GM23248 (cell line): ENCODE results near the gene ATP1A2. TPM values are rescaled to one million over a fixed set of nuclear protein-coding genes. Genes with fewer than 3 reads are reported as not detected.

Experiments used
- DNase-seq: peaks from one replicate; pipeline ENCODE4 v3.0.0-alpha.2; 2015
- H2AFZ ChIP-seq: fragments of 200-600 bp; sonication (generic); 2 replicates; pipeline ENCODE4 v1.6.1; 2016; ENCODE audit warnings: antibody characterized with exemption
- H3F3A ChIP-seq: fragments of 200-600 bp; sonication (generic); 2 replicates; pipeline ENCODE4 v1.6.1; 2016; ENCODE audit warnings: mild to moderate bottlenecking, antibody characterized with exemption, mixed run types; ENCODE audit not compliant: insufficient read depth
- H3K27ac ChIP-seq: fragments of 200-600 bp; sonication (generic); 2 replicates; pipeline ENCODE4 v1.5.1; 2016; ENCODE audit warnings: mild to moderate bottlenecking
- H3K27me3 ChIP-seq: fragments of 200-600 bp; sonication (generic); replicated peaks from 2 replicates; pipeline ENCODE4 v1.6.1; 2016; ENCODE audit warnings: mild to moderate bottlenecking; ENCODE audit not compliant: insufficient read depth
- H3K36me3 ChIP-seq: fragments of 200-600 bp; sonication (generic); 2 replicates; pipeline ENCODE4 v1.6.1; 2016; ENCODE audit warnings: low read depth, mild to moderate bottlenecking
- H3K4me1 ChIP-seq: fragments of 200-600 bp; sonication (generic); 2 replicates; pipeline ENCODE4 v1.6.1; 2016; ENCODE audit warnings: mild to moderate bottlenecking; ENCODE audit not compliant: insufficient read depth
- H3K4me2 ChIP-seq: fragments of 200-600 bp; sonication (generic); one replicate; pipeline ENCODE4 v1.6.1; 2016; ENCODE audit warnings: mild to moderate bottlenecking; ENCODE audit not compliant: unreplicated experiment
- H3K4me3 ChIP-seq: fragments of 200-600 bp; sonication (generic); 2 replicates; pipeline ENCODE4 v1.5.1; 2016; ENCODE audit warnings: mild to moderate bottlenecking
- H3K79me2 ChIP-seq: fragments of 200-600 bp; sonication (generic); 2 replicates; pipeline ENCODE4 v1.6.1; 2016; ENCODE audit warnings: mild to moderate bottlenecking; ENCODE audit not compliant: insufficient read depth
- H3K9ac ChIP-seq: fragments of 200-600 bp; sonication (generic); 2 replicates; pipeline ENCODE4 v1.6.1; 2016; ENCODE audit warnings: mild to moderate bottlenecking
- H3K9me2 ChIP-seq: fragments of 200-600 bp; sonication (generic); 2 replicates; pipeline ENCODE4 v1.6.1; 2016; ENCODE audit warnings: mixed run types, mild to moderate bottlenecking, moderate library complexity; ENCODE audit not compliant: insufficient read depth
- H3K9me3 ChIP-seq: fragments of 200-600 bp; sonication (generic); one replicate; pipeline ENCODE4 v1.6.1; 2017; ENCODE audit warnings: low read depth
- H4K20me1 ChIP-seq: fragments of 200-600 bp; sonication (generic); 2 replicates; pipeline ENCODE4 v1.6.0; 2016; ENCODE audit not compliant: insufficient read depth
- EZH2 ChIP-seq: fragments of 200-600 bp; sonication (generic); IDR thresholded peaks from 2 replicates; pipeline ENCODE4 v1.6.1; 2018; ENCODE audit warnings: antibody characterized with exemption, mild to moderate bottlenecking; ENCODE audit not compliant: insufficient read depth, poor library complexity, severe bottlenecking
- EZH2phosphoT487 ChIP-seq: fragments of 200-600 bp; sonication (generic); IDR thresholded peaks from 2 replicates; pipeline ENCODE4 v1.6.1; 2018; ENCODE audit warnings: antibody characterized with exemption, moderate library complexity, mild to moderate bottlenecking, low read depth; ENCODE audit not compliant: insufficient read depth
- WGBS, 2 experiments: methylation state at CpG; one replicate each; pipeline ENCODE4 v1.1.6; 2015 to 2017; ENCODE audit warnings: low lambda C conversion rate in 2 of 2, low coverage in 1 of 2; ENCODE audit errors: missing lambda C conversion rate in 2 of 2; 5-methylcytosine and 5-hydroxymethylcytosine counted together
- in situ Hi-C: fragments of 300-500 bp; cut with MboI; formaldehyde crosslinking; loops from 2 replicates; pipeline ENCODE4 v1.15.0; 2020
- polyA plus RNA-seq: library from polyadenylated mRNA; unstranded; fragments of >200 nt; fragmentation: Nextera tagmentation; extraction: Ambion mirVana; gene quantifications from 2 replicates; pipeline ENCODE4 v1.2.1, GENCODE V29; 2016
- total RNA-seq: library from RNA; depleted of rRNA; stranded (reverse); fragments of >200 nt; shearing (Covaris generic); gene quantifications from 2 replicates; pipeline ENCODE4 v1.2.3, GENCODE V29; 2014

ATP1A2 gene
- total and polyA plus RNA-seq, 2 experiments from 2014 or later = 0.11 to 0.14 TPM

DNA sequence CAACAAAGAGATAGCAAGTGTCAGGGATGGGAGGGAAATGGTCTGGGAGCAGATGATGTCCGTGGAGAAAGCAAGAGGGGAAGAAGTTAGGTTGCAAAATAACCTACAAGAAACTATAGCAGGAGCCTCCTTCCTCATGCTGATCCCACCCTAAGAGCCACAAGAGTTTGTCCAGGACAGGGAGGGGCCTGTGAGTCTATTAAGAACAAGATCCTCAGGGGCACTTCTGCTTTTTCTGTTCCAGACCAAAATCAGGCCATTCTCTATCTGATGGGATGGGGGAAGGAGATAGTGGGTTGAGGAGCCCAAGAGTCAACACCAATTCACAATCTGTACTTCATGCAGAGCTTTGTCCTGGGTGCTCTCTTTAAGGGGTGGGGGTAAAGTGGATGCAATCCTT lies 28.1 kb downstream of the ATP1A2 start:
- Histone ChIP-seq H3K36me3 (no peaks in the 10 kb centered on the region), H3K79me2 (no peaks in the 10 kb centered on the region), H3K9me3 (no peaks in the 10 kb centered on the region), H3K9me2 (no peaks in the 10 kb centered on the region), H3K4me2 (no peak overlapping the region), H3K27ac (no peak overlapping the region), H3K27me3 (no peaks in the 10 kb centered on the region), H3F3A (peaks cover 6% of the 10 kb centered on the region), H3K9ac (no peak overlapping the region), H3K4me1 (peaks cover 3% of the 10 kb centered on the region), H2AFZ (no peak overlapping the region), H3K4me3 (no peak overlapping the region), H4K20me1 (no peaks in the 10 kb centered on the region)
- 0 to 19% methylated on average over 1 of the region's 1 CpG for WGBS, 2 experiments
- DNase-seq = no peak
- TF ChIP-seq EZH2 (no peak), EZH2phosphoT487 (no peak)
- in situ Hi-C loops = no loop called here

DNA sequence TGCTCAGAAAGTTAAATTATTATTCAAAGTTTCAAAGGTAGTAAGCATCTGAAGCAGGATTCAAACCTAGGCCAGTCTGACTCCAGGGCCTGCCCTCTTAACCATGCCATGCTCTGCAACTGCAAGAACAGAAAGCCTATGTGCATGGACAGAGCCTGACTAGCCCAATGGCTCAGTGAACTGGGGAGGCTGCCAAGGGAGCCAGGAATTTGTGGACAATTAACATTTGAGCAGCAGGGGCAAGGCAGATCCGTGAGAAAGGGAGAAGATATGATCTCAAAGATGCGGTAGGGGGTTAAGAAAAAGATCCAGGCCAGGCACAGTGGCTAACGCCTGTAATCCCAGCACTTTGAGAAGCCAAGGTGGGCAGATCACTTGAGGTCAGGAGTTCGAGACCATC lies 29.4 kb downstream of the ATP1A2 start:
- no peak overlapping the region for H3K4me2 ChIP-seq
- peaks cover 17% of the 10 kb centered on the region for H3F3A ChIP-seq
- no peaks in the 10 kb centered on the region for H3K79me2 ChIP-seq
- no peaks in the 10 kb centered on the region for H3K27me3 ChIP-seq
- TF ChIP-seq EZH2phosphoT487 = no peak
- no peak for TF ChIP-seq EZH2
- H2AFZ ChIP-seq = no peak overlapping the region
- in situ Hi-C loops = no loop called here
- H3K9me3 ChIP-seq = no peaks in the 10 kb centered on the region
- H3K9ac ChIP-seq = no peak overlapping the region
- WGBS, 2 experiments = 67 to 72% methylated on average over 4 of the region's 4 CpGs
- peaks cover 14% of the 10 kb centered on the region for H3K4me1 ChIP-seq
- DNase-seq = peak; percentile 50
- no peak overlapping the region for H3K4me3 ChIP-seq
- no peaks in the 10 kb centered on the region for H3K9me2 ChIP-seq
- H3K27ac ChIP-seq = no peak overlapping the region
- H3K36me3 ChIP-seq = no peaks in the 10 kb centered on the region
- H4K20me1 ChIP-seq = no peaks in the 10 kb centered on the region

DNA sequence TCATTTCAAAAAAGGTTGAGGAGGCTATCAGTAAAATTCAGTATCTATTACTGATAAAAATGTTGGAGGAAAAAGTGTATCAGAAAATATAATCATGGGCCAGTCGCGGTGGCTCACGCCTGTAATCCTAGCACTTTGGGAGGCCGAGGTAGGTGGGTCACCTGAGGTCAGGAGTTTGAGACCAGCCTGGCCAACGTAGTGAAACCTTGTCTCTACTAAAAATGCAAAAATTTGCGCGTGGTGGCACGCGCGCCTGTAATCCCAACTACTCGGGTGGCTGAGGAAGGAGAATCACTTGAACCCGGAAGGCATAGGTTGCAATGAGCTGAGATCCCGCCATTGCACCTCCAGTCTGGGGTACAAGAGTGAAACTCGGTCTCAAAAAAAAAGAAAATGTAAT lies 30.5 kb downstream of the ATP1A2 start:
- Histone ChIP-seq H3K27ac (no peak overlapping the region), H3K79me2 (no peaks in the 10 kb centered on the region), H3K36me3 (no peaks in the 10 kb centered on the region), H2AFZ (no peak overlapping the region), H3K9me2 (no peaks in the 10 kb centered on the region), H3K4me3 (no peak overlapping the region), H3K4me1 (peaks cover 20% of the 10 kb centered on the region), H4K20me1 (no peaks in the 10 kb centered on the region), H3F3A (peaks cover 22% of the 10 kb centered on the region), H3K9ac (no peak overlapping the region), H3K9me3 (no peaks in the 10 kb centered on the region), H3K27me3 (no peaks in the 10 kb centered on the region), H3K4me2 (no peak overlapping the region)
- TF ChIP-seq EZH2phosphoT487 = no peak
- TF ChIP-seq EZH2 = no peak
- in situ Hi-C loops = no loop called here
- DNase-seq = no peak
- WGBS, 2 experiments = 80 to 85% methylated on average over 14 of the region's 14 CpGs

DNA sequence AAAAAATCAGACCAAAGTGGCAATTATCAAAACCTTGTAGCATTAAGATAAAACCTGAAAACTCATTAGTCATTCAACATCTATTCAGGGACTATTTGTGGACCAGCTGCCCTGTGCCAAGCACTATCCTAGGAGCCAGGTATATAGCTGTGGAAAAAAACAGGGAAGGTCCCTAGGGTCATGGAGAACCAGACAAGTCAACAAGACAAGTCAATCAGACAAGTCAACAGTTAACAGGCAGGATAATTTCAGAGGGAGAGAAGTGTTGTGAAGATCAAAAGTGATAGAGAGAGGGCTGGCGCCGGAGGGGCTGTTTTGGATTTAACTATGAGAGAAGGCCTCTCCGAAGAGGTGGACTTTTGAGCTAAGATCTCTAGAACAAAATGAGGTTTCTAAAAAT lies 32.6 kb downstream of the ATP1A2 start:
- Histone ChIP-seq H3K4me1 (peaks cover 20% of the 10 kb centered on the region), H3K4me2 (no peak overlapping the region), H3F3A (peaks cover 22% of the 10 kb centered on the region), H2AFZ (no peak overlapping the region), H3K36me3 (no peaks in the 10 kb centered on the region), H3K9me2 (no peaks in the 10 kb centered on the region), H4K20me1 (no peaks in the 10 kb centered on the region), H3K9me3 (no peaks in the 10 kb centered on the region), H3K27me3 (no peaks in the 10 kb centered on the region), H3K4me3 (no peak overlapping the region), H3K79me2 (no peaks in the 10 kb centered on the region), H3K9ac (no peak overlapping the region), H3K27ac (no peak overlapping the region)
- no peak for TF ChIP-seq EZH2phosphoT487
- no peak for TF ChIP-seq EZH2
- no peak for DNase-seq
- in situ Hi-C loops = no loop called here
- WGBS, 2 experiments = 75 to 81% methylated on average over 3 of the region's 3 CpGs

DNA sequence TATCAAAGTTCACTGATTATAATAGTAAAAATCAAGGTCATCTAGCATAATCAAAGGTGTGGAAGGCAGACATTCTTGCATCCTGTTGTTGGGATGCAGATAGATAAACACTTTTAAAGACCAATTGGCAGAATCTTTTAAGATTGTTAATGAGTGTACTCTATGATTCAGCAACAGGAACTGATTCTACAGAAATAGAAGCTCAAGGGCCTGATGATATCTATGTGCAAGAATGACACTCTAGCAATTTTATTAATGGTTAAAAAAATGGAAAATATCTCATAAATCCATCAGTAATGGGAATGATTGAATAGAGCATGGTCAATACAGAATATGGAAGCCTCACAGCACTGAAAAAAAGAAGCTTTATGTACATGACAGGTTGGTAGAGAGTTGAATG lies 33.7 kb downstream of the ATP1A2 start:
- Histone ChIP-seq H3F3A (peaks cover 22% of the 10 kb centered on the region), H3K27ac (peak overlapping the region; percentile 91), H3K4me2 (peak overlapping the region; percentile 41), H3K4me1 (peaks cover 20% of the 10 kb centered on the region), H4K20me1 (no peaks in the 10 kb centered on the region), H3K9ac (peak overlapping the region; percentile 68), H3K79me2 (no peaks in the 10 kb centered on the region), H2AFZ (peak overlapping the region; percentile 40), H3K27me3 (no peaks in the 10 kb centered on the region), H3K9me3 (no peaks in the 10 kb centered on the region), H3K4me3 (peak overlapping the region; percentile 7; the same call in 1 of the 2 replicates), H3K36me3 (no peaks in the 10 kb centered on the region), H3K9me2 (no peaks in the 10 kb centered on the region)
- in situ Hi-C loops = no loop called here
- DNase-seq = peak; percentile 76
- TF ChIP-seq EZH2 (no peak), EZH2phosphoT487 (no peak)
